PC-9 (cell line): ENCODE results near the gene MALRD1. TPM values are rescaled to one million over a fixed set of nuclear protein-coding genes. Genes with fewer than 3 reads are reported as not detected.

Source experiments
- BruUV-seq: library from RNA; stranded (reverse); fragments of 400-500 nt; replicated peaks from 2 replicates; lab custom pipeline; 2021; lab: Mats Ljungman, UMichigan
- CTCF ChIA-PET: fragments of 300-600 bp; sonication (Branson Sonifier 250); formaldehyde crosslinking; loops from one replicate; lab custom pipeline; 2022; ENCODE audit warnings: antibody characterized with exemption; lab: Charles Lee
- POLR2A ChIA-PET: fragments of 300-600 bp; sonication (Branson Sonifier 250); formaldehyde crosslinking; loops from one replicate; lab custom pipeline; 2022; ENCODE audit warnings: antibody characterized with exemption; ENCODE audit not compliant: unreplicated experiment; lab: Charles Lee
- DNase-seq, 2 experiments: peaks; one replicate each; pipeline versions ENCODE4 v3.0.0 to v3.0.0-alpha.2; 2015 to 2022; ENCODE audit warnings: mixed read lengths in 1 of 2
- H2AFZ ChIP-seq: fragments of 200-600 bp; sonication (generic); 2 replicates; pipeline ENCODE4 v1.8.1; 2017; ENCODE audit warnings: antibody characterized with exemption
- H3F3A ChIP-seq: fragments of 200-600 bp; sonication (generic); 2 replicates; pipeline ENCODE4 v1.8.1; 2017; ENCODE audit warnings: antibody characterized with exemption, mild to moderate bottlenecking, low read depth; ENCODE audit not compliant: insufficient read depth
- H3K27ac ChIP-seq: fragments of 200-600 bp; sonication (generic); 2 replicates; pipeline ENCODE4 v1.6.1; 2016; ENCODE audit warnings: mixed run types
- H3K27me3 ChIP-seq: fragments of 200-600 bp; sonication (generic); 2 replicates; pipeline ENCODE4 v1.6.1; 2016; ENCODE audit warnings: low read depth, mixed run types; ENCODE audit not compliant: insufficient read depth
- H3K36me3 ChIP-seq: fragments of 200-600 bp; sonication (generic); 2 replicates; pipeline ENCODE4 v1.6.1; 2016; ENCODE audit warnings: low read depth, mixed run types
- H3K4me1 ChIP-seq: fragments of 200-600 bp; sonication (generic); replicated peaks from 2 replicates; pipeline ENCODE4 v1.6.1; 2016; ENCODE audit warnings: mixed run types; ENCODE audit not compliant: insufficient read depth
- H3K4me2 ChIP-seq: fragments of 200-600 bp; sonication (generic); 2 replicates; pipeline ENCODE4 v1.6.1; 2017; ENCODE audit warnings: mixed run types
- H3K4me3 ChIP-seq: fragments of 200-600 bp; sonication (generic); 2 replicates; pipeline ENCODE4 v1.6.1; 2016; ENCODE audit warnings: mixed run types
- H3K79me2 ChIP-seq: fragments of 200-600 bp; sonication (generic); 2 replicates; pipeline ENCODE4 v1.6.1; 2017; ENCODE audit warnings: low read depth, mixed run types
- H3K9me2 ChIP-seq: fragments of 200-600 bp; sonication (generic); 2 replicates; pipeline ENCODE4 v1.8.1; 2017; ENCODE audit warnings: mild to moderate bottlenecking; ENCODE audit not compliant: insufficient read depth
- H3K9me3 ChIP-seq: fragments of 200-600 bp; sonication (generic); 2 replicates; pipeline ENCODE4 v1.8.1; 2016; ENCODE audit warnings: low read depth; ENCODE audit not compliant: insufficient read depth
- H4K20me1 ChIP-seq: fragments of 200-600 bp; sonication (generic); 2 replicates; pipeline ENCODE4 v1.8.1; 2017; ENCODE audit not compliant: insufficient read depth
- CTCF ChIP-seq: fragments of 200-600 bp; sonication (generic); conservative IDR thresholded peaks from 2 replicates; pipeline ENCODE4 v1.6.1; 2017; ENCODE audit warnings: mixed run types, antibody characterized with exemption, mild to moderate bottlenecking, moderate library complexity
- EZH2 ChIP-seq: fragments of 200-600 bp; sonication (generic); IDR thresholded peaks from 2 replicates; pipeline ENCODE4 v1.8.0; 2017; ENCODE audit warnings: antibody characterized with exemption, low read depth
- intact Hi-C: fragments of 100-400 bp; cut with micrococcal nuclease; formaldehyde crosslinking; loops from one replicate; pipeline ENCODE4 v1.10.0; 2022; ENCODE audit not compliant: unreplicated experiment
- total RNA-seq: library from RNA; stranded (reverse); gene quantifications from 2 replicates; pipeline ENCODE4 v1.2.3, GENCODE V29; 2021

The MALRD1 gene
- total RNA-seq, 1 experiment from 2014 or later, result not detected

GRCh38 chr10:19689231-19689630 is 640.6 kb downstream of the MALRD1 start:
- no peak for DNase-seq
- H3F3A ChIP-seq, result no peaks in the 10 kb centered on the region
- CTCF ChIA-PET, result no interaction called here

DNA sequence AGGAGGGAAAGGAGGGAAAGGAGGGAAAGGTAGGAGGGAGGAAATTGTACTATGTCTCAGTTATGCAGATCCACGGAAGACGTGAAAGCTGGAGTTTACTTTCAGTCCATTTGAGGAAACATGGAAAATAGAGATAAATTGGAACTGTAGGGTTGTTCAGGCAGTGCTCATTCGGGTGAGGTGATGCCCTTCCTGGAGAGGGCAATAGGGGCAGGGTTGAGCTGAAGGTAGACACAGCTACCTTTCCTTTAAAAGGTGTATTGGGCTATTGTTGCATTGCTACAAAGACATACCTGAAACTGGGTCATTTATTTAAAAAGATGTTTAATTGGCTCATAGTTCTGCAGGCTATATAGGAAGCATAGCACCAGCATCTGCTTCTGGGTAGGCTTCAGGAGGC is 650.7 kb downstream of the MALRD1 start:
- no peaks in the 10 kb centered on the region for H3K9me2 ChIP-seq
- no peak overlapping the region for H3K4me3 ChIP-seq
- H3K4me1 ChIP-seq, result no peaks in the 10 kb centered on the region
- ChIA-PET POLR2A (no interaction called here), CTCF (no interaction called here)
- no peaks in the 10 kb centered on the region for H3K79me2 ChIP-seq
- no peaks in the 10 kb centered on the region for H3K36me3 ChIP-seq
- no peaks in the 10 kb centered on the region for H3K9me3 ChIP-seq
- intact Hi-C loops, result no loop called here
- DNase-seq, result no peak
- no TSS peak for BruUV-seq
- no peaks in the 10 kb centered on the region for H3F3A ChIP-seq
- H3K27me3 ChIP-seq, result no peaks in the 10 kb centered on the region
- H3K27ac ChIP-seq, result no peak overlapping the region
- H2AFZ ChIP-seq, result no peak overlapping the region
- TF ChIP-seq CTCF (no peak), EZH2 (no peak)
- H3K4me2 ChIP-seq, result no peak overlapping the region
- no peaks in the 10 kb centered on the region for H4K20me1 ChIP-seq

More at GRCh38 chr10:19689231-19689630, 640.6 kb downstream of the MALRD1 start:
- no peaks in the 10 kb centered on the region for H3K79me2 ChIP-seq
- no peak overlapping the region for H3K4me3 ChIP-seq
- no TSS peak for BruUV-seq
- no peaks in the 10 kb centered on the region for H3K9me2 ChIP-seq
- intact Hi-C loops, result no loop called here
- H3K4me2 ChIP-seq, result no peak overlapping the region
- POLR2A ChIA-PET, result no interaction called here
- H2AFZ ChIP-seq, result no peak overlapping the region
- no peaks in the 10 kb centered on the region for H4K20me1 ChIP-seq
- no peak overlapping the region for H3K27ac ChIP-seq
- no peaks in the 10 kb centered on the region for H3K4me1 ChIP-seq
- TF ChIP-seq EZH2 (no peak), CTCF (no peak)
- H3K36me3 ChIP-seq, result no peaks in the 10 kb centered on the region
- H3K9me3 ChIP-seq, result no peaks in the 10 kb centered on the region
- H3K27me3 ChIP-seq, result no peaks in the 10 kb centered on the region

DNA sequence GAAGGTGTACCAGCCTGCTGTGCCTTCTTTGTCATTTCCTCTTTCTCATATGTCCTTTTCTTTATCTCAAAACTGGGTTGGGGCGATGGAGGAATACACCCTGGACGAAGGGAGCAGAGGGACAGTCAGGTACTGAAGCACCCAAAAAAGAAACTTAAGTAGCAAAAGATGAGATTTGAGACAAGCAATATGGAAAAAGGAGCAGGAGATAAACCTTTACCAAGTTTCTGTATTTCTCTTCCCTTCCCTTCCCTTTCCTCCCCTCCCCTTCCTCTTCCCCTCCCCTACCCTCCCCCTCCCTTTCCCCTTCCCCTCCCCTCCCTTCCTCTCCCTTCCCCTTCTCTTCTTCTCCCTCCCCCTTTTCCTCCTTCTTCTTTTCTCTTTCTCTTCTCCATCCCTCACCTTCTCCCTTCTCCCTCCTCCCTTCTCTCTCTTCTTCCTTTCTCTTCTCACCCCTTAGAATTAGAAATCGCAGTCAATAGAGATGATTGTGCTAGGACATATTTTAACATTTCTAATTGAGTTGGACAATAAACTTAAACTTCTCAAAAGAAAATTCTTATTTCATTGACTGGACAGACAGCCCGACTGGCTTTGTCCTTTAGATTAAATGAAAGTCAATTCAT is 652.9 kb downstream of the MALRD1 start:
- H3F3A ChIP-seq, result no peaks in the 10 kb centered on the region
- H2AFZ ChIP-seq, result no peak overlapping the region
- CTCF ChIA-PET, result no interaction called here
- intact Hi-C loops, result no loop called here
- H3K27ac ChIP-seq, result no peak overlapping the region
- no peaks in the 10 kb centered on the region for H3K9me2 ChIP-seq
- no peak for DNase-seq
- no peaks in the 10 kb centered on the region for H3K27me3 ChIP-seq
- no peaks in the 10 kb centered on the region for H3K9me3 ChIP-seq
- no TSS peak for BruUV-seq
- H3K4me2 ChIP-seq, result no peak overlapping the region
- no peak overlapping the region for H3K4me3 ChIP-seq
- POLR2A ChIA-PET, result no interaction called here
- no peaks in the 10 kb centered on the region for H3K79me2 ChIP-seq
- H4K20me1 ChIP-seq, result no peaks in the 10 kb centered on the region
- no peaks in the 10 kb centered on the region for H3K36me3 ChIP-seq
- no peak for TF ChIP-seq CTCF
- TF ChIP-seq EZH2, result no peak
- H3K4me1 ChIP-seq, result no peaks in the 10 kb centered on the region
